NCI-H1417 (cell line): ENCODE measurements around the gene PEAK3.

ENCODE experiments used
- DNase-seq, 3 experiments: peaks; one replicate each; lab custom pipeline; 2025; lab: John Stamatoyannopoulos, UW

PEAK3 gene

DNA sequence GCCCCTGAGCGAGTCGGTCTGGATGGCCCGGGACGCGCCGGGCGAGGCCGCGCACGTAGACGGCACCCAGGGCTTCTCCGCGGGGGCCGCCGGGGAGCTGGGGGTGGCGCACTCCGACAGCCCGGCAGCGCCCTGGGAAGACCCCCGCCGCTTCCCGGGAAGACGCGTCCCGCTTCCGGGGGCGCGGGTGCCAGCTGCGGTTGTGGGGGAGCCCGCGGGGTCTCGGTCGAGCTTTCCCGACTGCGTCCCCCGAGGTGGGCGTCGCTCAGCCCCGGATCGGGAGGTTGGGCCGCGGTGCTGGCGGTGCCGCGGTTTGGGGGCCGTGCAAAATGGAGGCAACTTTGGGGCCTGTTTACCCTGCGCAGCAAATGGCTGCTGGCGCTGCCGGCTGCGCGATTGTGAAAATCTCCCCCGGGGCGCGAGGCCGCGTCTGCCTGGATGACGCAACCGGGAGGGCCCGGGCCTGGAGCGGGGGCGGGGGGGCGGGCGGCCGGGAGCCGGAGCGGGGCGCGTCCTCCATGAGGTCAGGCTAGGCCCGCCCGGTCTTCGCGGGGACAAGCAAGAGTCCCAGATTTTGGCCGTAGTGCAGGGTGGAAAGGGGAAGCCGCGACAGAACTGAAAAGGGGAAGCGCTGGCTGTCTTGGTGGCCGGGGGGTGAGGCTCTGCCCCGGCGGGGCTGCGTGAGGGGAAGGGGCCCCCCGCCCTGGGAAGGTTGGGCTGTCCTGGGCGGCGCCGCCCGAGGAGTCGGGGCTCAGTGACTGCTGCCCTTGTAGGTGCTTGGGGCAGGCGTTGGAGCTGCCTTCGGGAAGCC is 11.3 kb downstream of the PEAK3 start:
- DNase-seq: peak; percentile 44 to 77 (median 64)

GRCh38 chr19:2270157-2270422 is 11.9 kb downstream of the PEAK3 start:
- DNase-seq: peak in 1 of 3 experiments; percentile 56

DNA sequence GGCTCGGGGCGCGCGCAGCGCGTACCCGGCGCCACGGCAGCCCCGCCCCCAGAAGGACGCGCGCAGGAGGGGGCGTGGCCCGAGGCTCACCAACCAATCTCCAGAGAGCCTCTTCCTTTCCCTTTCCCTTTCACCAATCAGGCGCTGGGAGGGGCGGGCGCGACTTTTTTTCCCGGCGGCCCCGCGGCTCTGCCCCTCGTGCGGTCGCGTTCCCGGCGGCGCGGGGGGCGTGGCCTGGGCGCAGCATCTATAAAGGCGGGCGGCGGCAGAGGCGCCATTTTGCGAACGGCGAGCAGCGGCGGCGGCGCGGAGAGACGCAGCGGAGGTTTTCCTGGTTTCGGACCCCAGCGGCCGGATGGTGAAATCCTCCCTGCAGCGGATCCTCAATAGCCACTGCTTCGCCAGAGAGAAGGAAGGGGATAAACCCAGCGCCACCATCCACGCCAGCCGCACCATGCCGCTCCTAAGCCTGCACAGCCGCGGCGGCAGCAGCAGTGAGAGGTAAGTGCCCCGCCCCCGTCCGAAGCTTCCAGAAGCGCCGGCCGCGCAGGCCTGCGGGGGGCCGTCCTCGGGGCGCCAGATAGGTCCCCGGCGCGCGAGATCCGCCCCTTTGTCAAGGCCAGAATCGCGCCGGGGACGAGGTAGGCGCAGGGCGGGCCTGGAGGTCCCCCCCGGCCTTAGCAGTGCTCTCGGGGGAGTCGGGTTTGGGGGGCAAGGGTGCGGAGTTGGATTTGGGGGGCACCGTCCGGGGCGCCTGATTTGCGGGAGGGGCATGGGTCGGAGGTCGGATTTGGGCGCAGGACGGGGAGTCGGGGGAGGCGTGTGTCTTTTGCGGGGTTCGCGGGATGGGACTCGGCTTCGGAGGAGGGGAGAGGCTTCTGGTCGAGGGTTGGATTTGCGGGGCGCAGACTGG is 12.5 kb downstream of the PEAK3 start:
- DNase-seq: peak; percentile 98 to 99 (median 98)

- DNase-seq: no peak
These were observed 13.1 kb downstream of the PEAK3 start for GRCh38 chr19:2268861-2269243.

DNA sequence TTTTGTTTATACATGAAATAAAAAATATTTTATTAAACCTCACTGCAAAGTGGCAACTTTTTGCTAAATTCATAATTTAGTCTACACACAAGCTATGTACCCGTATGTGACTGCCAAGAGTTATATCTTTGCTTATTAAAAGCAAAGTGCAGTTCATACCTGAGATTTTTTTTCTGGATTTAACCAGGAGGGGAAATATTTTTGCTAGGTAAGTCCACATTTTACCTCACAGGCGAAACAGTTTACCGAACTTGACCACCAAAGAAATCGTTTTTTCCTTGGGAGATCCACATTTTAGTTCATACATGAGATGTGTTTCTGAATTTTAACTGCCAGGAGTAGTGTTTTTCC is 13.5 kb downstream of the PEAK3 start:
- no peak for DNase-seq

DNA sequence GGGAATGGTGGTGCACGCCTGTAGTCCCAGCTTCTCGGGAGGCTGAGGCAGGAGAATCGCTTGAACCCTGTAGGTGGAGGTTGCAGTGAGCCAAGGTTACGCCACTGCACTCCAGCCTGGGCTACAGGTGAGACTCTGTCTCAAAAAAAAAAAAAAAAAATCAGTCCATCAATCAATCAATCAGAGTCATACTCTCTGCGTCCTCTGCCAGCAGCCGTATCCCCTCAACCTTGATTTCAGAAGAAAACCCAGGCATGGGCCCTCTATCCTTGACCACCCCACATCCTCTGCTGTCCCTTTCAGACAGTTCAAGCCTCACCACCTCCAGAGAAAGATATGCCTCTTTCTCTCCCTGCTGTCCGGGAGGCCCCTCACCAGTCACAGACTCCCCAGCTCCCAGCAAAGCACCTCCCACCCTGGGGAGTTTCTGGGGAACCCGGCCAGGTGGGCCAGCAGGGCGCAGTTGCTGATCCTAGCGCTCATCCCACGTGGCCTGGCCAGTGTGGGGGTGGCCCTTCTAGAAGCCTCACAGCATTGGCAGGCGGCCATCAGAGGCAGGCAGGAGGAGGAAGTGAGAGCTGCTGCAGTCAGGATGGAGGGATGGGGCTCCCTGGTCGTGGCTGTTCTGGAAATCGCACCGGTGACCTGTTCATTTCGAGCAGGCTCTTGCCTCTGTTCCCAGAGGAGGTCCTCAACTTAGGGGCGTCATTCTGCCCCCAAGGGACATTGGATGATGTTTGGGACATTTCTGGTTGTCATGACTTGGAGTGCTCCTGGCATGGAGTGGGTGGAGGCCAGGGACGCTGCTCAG is 15.6 kb downstream of the PEAK3 start:
- DNase-seq: no peak

- DNase-seq: peak in 1 of 3 experiments; percentile 22
These were observed 20.4 kb downstream of the PEAK3 start for GRCh38 chr19:2261438-2262172.

GRCh38 chr19:2260341-2260805 is 21.6 kb downstream of the PEAK3 start:
- DNase-seq: no peak

DNA sequence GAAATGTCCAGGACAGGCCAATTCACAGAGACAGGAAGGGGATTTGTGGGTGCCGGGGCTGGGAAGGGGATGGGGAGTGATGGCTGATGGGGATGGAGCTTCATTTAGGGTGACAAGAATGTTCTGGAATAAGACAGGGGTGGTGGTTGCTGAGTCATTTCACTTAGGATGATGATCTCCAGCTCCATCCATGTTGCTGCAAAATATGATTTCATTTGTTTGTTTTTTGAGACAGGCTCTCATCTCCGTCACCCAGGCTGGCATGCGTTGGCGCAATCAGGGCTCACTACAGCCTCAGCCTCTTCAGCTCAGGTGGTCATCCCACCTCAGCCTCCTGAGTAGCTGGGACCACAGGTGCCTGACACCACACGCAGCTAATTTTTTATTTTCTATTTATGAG is 22.6 kb downstream of the PEAK3 start:
- no peak for DNase-seq

DNA sequence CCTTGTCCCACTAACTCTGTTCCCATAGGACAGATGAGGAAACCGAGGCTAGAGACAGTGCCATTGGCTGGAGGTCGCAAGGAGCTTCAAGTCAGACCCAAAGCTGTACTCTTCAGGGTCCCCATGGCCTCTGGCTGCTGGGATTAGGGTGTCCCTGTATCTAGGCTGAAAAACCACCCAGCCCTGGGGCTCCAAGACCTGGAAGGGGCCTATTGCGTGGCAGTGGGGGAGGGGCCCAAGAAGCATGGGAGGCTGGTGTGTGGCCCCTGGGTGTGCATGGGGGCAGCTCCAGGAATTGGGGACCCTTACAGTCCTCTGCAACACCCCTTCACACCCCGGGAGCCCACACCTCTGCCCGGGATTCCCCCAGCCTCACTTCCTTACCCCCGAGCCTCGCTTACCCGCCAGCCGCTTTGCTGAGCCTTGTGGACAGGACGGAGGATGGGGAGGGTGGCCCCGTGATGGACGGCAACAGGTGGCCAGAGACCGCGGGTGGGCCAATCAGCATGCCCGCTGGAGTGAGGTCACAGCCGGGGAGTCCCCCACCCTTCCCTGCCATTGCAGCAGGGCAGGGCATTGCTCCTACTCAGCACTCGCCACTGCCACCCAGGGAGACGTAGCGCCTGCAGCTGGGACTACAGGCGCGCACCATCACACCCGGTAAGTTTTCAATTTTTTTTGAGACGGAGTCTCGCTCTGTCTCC is 25.8 kb downstream of the PEAK3 start, which contains the start of gene JSRP1:
TSS of gene JSRP1 (minus strand) at position 436 of the 704 bp plus-strand sequence. CDS start 1,103 bp downstream, outside the sequence.
- DNase-seq: peak in 2 of 3 experiments; percentile 76 to 88

GRCh38 chr19:2255112-2255845 is 26.7 kb downstream of the PEAK3 start:
- peak in 1 of 3 experiments; percentile 27 for DNase-seq

DNA sequence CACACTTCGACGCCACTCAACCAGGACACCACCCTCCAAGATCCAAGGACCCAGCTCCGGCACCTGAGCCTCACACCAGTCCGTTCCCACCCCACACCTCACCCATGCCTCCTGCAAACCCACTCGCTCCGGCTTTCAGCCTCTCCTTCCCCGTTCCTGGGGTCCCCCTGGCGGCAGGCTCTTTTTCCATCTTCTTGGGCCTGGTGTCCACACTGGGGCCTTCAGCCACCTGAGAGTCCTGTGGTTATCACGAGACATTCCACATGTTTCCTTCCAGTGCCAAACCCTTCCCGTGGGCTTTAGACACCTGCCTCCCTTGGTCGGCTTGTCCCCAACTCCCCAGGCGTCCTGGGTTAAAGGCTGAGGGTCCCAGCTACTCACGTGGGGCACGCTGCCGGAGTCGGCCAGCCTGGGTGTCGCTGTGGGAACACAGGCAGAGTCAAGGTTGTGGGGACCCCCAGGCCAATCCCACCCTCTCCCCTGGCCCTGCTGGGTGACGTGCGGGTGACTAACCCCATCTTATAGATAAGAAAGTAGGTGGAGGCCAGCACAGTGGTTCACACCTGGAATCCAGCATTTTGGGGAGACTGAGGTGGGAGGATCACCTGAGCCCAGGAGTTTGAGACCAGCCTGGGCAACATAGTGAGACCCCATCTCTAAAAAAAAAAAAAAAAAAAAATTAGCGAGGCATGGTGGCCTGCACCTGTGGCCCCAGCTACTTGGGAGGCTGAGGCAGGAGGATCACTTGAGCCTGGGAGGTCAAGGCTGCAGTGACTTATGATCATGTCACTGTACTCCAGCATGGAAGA is 27.7 kb downstream of the PEAK3 start:
- no peak for DNase-seq

DNA sequence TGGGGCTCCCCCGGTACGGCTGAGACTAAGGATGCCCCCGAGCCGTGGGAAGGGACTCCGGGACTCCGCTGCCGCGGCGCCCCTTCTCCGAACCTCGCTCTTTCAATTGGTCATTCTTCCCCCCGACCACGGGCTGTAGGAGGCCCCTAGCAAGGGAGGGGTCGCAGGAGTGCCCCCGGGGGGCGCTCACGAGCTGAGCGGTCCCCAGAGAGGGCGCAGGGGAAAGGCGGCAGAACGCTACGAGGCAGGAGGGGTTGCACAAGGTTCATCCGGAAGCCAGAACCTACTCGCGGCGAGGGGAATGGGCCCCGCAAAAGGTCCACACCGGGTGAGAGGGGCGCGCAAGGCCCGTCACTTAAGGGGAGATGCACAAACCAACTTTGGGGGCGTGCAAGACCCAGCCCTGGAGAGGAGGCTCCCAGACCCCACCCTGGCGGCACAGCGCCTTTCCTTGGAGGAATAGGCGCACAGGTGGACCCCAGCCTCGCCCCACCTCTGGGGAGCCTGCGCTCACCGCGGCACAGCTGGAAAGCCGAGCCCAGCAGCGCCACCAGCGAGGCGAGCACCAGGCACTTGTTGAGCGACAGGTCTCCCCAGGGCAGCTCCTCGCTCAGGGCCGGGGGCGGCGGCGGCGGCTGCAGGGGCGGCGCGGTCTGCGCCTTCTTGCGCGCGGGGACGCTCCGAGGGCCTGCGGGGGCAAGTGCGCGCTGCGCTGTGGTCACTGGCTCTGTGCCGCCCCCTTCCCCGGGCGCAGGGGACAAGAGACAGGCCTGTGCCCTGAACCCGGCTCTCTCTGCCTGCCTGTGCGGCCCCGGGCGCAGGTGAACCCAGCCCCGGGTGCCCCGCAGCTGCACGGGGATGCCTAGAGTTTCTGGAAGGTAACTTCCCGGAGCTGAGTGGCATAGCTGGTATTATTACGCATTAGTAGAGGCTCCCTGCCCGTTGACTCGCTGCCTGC is 28.6 kb downstream of the PEAK3 start:
- DNase-seq: no peak

DNA sequence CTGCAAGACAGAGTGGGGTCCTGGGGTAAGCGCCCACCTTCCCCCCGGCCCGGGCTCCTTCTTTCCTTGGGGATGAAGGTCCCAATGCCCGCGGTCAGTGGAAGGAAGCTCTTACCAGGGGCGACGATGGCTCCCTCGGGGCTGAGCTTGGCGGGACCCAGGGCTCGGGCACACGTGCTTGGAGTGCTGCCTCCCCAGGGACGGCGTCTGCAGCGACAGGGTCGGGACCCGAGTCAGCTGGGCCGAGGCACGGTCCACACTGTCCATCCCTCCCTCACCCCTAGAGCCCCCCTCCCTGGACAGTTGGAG is 29.2 kb downstream of the PEAK3 start:
- DNase-seq: no peak

- DNase-seq: no peak
These were observed 29.7 kb downstream of the PEAK3 start for GRCh38 chr19:2252055-2252796.

DNA sequence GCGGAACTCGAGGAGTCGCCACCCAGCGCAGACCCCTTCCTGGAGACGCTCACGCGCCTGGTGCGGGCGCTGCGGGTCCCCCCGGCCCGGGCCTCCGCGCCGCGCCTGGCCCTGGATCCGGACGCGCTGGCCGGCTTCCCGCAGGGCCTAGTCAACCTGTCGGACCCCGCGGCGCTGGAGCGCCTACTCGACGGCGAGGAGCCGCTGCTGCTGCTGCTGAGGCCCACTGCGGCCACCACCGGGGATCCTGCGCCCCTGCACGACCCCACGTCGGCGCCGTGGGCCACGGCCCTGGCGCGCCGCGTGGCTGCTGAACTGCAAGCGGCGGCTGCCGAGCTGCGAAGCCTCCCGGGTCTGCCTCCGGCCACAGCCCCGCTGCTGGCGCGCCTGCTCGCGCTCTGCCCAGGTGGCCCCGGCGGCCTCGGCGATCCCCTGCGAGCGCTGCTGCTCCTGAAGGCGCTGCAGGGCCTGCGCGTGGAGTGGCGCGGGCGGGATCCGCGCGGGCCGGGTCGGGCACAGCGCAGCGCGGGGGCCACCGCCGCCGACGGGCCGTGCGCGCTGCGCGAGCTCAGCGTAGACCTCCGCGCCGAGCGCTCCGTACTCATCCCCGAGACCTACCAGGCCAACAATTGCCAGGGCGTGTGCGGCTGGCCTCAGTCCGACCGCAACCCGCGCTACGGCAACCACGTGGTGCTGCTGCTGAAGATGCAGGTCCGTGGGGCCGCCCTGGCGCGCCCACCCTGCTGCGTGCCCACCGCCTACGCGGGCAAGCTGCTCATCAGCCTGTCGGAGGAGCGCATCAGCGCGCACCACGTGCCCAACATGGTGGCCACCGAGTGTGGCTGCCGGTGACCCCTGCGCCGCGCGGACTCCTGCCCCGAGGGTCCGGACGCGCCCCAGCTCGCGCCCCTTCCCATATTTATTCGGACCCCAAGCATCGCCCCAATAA is 30.6 kb downstream of the PEAK3 start:
- DNase-seq: no peak

- DNase-seq: no peak
These were observed 31.2 kb downstream of the PEAK3 start for GRCh38 chr19:2250766-2251105.
